ENCODE measurements around the gene CCM2.

Gene CCM2

GRCh38 chr7:45084901-45085618 is 85.1 kb downstream of the CCM2 start:
- no peak for DNase-seq

GRCh38 chr7:45085619-45086200 is 85.7 kb downstream of the CCM2 start:
- DNase-seq = no peak

- DNase-seq = no peak
Observed at GRCh38 chr7:45086331-45087065, 86.5 kb downstream of the CCM2 start.

DNA sequence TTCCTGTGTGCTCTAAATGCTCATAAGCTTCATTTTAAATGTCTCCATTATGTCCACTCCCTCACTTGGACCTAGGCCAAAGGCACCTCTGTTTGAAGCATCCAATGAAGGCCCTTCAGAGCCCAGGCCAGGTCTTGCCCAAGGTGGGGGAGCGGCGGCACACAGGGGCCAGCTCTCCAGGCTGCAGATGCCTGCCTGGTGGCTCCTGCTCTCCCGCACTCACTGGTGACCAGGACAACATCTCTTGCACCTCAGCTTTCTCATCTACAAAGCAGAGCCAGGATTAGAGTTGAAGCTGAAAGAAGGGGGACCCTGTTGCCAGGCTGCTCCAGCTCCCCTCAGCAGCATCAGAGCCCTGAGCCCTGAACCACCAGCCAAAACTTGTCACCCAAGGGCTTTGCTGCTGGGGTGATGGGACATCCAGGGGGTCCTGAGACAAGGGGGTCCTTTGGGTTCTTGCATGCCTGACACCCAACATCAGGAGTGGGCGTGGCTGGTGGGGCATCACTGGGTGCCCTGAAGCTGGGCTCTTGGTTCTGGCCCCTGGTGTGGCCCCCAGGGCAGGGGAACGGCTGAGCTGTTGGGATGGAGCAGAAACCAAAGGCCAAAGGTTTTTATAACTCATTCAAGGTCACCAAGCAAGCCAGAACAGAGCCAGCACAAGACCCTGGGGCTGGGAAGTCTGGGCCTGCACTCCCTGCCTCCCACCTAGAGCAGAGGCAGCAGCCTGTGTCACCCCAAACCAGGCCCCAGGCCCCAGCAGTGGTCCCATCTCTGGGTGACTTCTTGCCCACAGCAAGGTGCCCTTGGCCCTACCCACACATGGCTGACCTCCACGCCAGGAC is 87.5 kb downstream of the CCM2 start:
- no peak for DNase-seq

DNA sequence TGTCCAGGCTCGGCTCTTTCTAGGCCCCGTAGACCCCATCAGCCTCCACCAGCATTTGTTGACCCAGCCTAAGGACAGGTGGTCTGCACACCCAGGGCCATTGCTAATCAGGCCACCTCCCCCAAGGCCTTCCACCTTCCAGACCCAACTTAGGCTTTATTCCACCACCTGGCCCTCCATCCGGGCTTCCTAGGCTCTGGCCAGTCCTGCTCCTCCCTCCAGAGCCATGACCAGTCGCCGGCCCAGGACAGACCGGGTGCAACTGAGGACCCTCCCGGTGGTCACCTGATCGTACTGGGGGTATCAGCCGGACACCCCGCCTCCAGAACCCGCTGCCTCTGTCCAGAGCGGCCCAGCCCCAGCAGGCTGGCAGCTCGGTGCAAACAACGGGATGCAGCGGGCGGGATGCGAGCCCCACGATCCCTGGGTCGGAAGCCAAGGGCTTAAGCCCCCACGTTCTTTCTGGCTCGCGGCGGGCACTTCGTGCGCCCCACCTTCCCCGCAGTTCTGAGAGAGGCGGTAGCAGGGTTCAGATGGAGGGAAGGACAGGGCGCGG is 88.2 kb downstream of the CCM2 start:
- peak in 1 of 2 experiments; percentile 7 for DNase-seq

- peak; percentile 82 to 92 for DNase-seq
Observed at GRCh38 chr7:45088821-45089340, 88.9 kb downstream of the CCM2 start, which contains the start of gene NACAD. Gene NACAD, minus strand, starts transcription at chr7:45088969. Its CDS starts 75 bp downstream, at chr7:45088894.

- DNase-seq = peak; percentile 95 to 96
Observed at GRCh38 chr7:45089341-45089891, 89.4 kb downstream of the CCM2 start.

DNA sequence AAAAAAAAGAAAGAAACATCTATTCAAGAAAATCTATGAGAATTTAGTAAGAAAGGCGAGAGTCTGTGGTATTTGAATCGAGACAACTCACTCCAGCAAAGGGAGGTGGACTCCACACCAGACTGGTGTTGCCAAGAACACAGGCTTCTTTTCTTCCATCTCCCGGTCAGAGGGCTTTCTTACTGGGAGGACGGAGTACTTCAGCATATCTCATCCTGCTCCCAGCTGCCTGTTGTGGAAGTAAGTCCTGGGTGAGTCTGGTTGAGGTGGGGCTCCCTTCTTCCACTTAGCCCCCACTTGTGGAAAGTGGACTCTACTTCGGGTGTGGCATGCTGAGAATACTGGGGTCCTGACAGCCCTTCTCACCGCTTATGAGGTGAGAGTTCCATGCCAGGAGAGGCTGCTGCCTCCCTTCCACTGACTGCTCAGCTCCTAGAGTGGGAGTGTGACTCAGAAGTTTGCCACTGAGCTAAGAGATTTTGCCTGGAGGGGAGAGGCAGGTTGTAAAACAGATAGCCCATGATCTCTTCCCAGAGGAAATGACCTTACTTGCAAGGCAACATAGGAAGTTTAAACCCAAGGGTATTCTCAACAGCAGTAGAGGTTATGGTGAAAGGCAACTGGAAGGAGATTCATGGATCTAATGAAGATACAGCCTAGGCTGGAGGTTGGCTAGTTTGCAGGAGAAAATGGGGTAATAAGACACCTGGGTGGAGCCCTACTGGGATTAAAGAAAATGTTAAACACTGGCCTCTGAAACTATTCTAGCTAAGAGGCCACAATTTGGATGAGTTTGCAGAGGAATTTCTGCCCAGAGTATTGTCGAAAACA is 92.3 kb downstream of the CCM2 start:
- DNase-seq = no peak

DNA sequence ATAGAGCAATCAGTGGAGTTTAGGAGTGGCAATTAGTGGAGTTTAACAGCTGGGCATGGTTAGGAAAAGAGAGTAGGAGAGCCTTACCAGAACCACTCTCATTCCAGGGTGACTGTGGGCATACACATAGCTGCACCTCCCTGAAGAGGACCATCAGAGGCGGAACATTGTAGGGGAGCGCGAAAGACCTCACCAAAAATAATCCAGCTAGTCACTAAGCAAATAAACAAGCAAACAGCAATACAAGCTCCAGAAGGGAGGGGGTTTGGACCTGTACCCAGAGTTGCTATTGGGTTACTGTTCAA is 92.9 kb downstream of the CCM2 start:
- DNase-seq = no peak

DNA sequence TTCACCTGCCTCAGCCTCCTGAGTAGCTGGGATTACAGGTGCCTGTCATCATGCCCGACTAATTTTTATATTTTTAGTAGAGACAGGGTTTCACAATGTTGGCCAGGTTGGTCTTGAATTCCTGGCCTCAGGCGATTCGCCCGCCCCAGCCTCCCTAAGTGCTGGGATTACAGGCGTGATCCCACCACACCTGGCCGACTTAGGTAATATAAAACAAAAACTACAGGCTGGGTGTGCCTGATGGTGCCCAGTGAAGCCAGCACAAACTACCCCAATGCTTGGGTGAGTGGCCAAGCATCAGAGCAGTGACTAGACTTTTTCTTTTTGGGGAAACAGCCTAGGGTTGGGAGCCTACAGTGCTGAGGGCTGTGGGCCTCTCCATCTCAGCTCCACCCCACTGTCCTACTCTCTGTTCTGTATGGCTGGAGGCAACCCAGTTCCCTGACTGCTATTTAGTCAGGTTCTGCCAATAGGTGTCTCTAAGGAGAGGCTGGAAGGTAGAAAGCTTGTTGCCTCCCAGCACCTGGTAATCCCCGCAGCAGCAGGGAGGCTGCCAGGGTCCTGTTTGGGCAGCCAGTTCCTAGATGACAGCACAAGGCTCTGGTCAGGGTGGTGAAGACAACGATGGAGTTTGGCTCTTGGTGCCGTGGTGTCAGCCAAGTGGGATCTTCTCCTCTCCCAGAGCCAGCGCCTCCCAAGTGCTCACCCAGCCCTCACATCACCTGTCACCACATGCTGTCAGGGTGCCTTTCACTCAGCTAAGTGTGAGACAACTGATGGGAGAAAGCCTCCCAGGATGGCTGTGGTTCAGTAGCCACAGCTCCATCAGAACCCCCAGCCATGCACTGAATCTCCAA is 99.2 kb downstream of the CCM2 start:
- no peak for DNase-seq

DNA sequence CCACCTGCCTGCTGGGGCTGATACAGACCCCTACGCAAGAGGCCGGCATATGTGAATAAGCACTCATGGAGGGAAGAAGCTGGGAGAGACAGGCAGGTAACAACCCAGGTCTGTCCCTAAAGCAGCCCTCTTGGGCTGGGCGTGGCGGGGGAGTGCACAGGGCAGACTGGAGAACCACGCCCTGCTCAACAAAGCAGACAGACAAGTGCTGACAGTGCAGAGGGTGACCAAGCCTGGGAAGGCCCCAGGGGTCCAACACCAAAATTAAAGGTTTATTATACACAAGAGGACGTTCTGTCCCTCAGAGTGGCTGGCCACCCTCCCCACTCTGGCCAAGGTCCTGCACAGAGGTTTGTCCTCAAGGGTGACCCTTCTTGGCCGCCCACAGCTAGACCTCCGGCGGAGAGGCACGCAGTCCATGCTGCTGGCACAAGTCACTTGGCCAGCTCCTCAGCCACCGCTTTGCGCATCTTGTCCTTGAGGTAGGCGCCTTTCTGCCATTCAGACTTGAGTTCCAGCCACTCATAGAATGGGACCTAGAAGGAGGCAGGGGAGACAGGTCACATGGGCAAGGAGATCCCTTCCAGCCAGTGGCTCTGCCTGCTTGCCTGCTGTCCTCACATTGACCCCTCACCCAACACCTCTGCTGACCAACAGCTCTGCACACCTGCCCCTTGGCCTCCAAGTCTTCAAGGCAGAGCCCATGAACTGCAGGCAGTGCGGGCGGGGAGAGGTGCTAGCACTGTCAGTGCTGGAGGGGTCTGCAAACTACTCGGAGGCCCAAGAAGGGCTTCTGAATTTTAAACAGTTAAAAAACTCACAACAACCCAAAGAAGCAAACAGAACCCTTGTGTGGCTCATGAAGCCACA is 100.1 kb downstream of the CCM2 start:
- no peak for DNase-seq

DNA sequence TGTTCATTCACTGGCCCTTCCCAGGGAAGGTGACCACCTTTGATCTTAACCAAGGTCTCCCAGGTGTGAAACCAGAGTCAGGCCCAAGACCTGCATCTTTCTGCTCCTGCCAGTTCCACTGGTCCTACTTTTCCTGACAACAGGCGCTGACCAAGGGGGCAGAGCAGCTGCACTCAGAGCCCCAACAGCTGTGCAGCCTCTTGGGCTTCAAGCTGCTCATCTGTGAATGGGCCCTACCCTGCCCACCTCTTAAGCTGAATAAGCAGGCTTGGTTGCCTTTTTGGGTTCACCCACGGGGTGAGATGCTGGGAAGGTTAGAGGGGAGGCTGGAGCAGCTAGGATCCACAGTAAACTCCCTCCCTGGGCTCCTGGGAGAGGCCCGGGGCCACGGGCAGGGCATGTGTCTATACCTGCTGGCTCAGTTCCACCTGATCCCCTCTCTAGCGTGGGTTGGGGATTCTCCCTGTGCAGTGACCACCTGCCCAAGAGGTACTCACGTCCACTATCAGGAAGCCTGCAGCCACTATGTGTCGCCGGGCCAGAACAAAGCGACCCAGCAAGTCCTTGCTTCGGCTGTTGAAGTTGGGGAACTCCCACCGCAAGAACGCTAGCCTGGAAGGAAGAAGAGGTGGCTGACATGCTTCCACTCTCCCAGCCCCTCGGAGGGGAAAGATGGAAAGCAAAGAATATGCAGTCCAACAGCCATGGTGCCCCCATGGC is 100.9 kb downstream of the CCM2 start:
- no peak for DNase-seq

DNA sequence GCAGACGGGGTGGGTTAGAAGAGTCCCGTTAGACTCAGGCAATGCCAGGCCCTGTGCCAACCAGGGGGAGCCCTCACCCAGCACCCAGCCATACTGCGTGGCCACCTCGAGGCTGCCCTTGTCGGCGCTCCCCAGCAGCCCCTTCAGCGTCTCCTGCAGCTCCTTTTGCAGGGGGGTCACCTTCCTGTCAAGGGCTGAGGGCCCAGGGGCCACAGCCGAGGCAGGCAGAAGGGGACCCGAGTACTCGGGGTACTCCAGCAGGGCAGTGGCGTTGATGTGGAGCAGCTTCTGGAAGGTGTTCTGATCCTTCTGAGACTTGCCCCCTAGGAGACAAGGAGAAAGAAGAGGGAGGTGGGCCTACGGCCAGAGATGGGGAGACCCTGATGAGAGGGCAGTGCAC is 101.7 kb downstream of the CCM2 start:
- DNase-seq = no peak

DNA sequence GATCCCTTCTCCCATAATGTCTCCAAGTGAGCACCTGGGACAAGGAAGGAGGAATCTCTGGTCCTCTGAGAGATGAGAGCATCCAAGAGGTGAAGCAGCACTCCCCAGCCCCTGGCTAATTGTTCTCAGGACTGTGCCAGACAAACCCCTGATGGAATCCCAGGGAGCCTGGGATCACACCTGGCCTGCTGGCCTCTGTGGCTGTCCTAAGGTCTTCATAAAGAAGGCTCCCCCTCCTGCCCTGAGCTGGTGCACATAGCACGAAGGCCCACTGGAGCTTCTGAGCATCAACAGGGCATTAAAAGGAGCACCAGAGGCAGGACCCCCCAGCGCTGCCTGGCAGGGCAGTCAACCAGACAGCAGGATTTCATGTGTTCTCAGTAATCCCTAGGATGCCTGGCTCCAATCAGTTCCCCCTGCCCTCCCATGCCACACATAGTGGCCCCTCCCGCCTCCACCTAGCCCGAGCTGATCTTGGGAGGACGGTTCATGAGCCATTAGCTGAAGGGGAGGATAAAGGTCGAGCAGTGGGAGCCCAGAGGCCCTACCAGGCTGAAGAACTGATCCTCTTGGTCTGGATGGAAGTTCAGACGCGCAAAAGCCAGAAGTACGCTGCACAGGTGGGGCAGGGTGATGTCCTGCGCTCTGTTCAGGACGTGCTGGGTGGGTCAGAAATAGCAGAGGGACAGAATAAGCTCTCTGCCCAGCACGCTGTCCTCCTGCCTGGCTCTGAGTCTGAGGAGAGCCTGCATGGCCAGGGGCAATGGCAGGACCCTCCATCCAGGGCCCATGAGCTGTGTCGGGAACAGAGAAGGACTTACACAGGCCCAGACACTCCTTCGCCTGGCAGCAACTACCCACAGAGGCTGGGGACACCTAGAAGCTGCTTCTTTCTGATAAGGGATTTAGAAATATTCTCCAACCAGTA is 103.0 kb downstream of the CCM2 start:
- no peak for DNase-seq

GRCh38 chr7:45103958-45104843 is 104.2 kb downstream of the CCM2 start:
- no peak for DNase-seq

DNA sequence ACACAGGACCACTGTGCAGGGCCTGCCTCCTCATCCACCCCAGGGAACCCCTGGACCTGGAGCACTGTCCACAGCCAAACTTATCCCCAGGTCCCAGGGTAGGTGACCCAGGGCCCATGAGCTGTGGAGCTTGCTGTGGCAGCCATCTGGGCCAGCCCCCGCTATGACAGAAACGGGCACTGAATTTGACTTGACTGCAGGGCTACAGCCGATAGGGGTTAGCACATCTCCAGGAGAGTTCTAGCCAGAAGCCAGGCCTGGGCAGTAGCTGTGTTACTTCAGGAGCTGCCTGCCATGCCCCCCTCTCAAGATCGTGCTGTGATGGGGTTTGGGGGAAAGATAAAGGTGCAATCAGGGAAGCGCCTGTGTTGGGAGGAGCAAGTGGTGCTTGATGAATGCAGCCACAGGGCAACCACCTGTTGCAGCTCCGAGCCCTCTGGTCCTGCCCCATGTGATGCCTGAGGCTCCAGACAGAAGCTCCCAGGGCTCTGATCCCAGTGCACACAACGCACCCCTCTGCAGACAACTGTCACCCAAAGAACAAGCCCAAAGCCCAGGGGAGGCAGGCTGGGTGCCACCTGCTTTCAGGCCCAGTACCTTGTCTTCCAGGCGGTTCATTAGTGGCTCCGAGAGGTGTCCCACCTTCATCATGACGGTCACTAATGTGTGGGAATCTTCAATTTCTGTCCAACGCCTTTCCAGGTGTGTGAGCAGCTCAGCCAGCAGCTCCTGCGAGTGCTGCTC is 105.0 kb downstream of the CCM2 start:
- DNase-seq = no peak

Data from NCI-H1930 (cell line).